HCT116 (cell line): ENCODE data around the gene TENM4. TPM values are rescaled to one million over a fixed set of nuclear protein-coding genes. Genes with fewer than 3 reads are reported as not detected.
"Not testable (repeated sequence)": the region's sequence is repeated elsewhere in the genome, so short reads cannot be mapped to it uniquely, and the experiment has no call there.

Experiments used
- ATAC-seq: fragments of 200-7000 bp; cut with Tn5 transposase; 2 replicates; pipeline ENCODE4 v1.9.1; 2020; ENCODE audit warnings: mild to moderate bottlenecking, moderate library complexity
- BruUV-seq: library from RNA; stranded (reverse); fragments of 400-500 nt; replicated peaks from 2 replicates; lab custom pipeline; 2021; lab: Mats Ljungman, UMichigan
- CTCF ChIA-PET: fragments of 300-600 bp; sonication (Branson Sonifier 250); formaldehyde crosslinking; loops from one replicate; lab custom pipeline; 2021; ENCODE audit warnings: antibody characterized with exemption; lab: Charles Lee
- POLR2A ChIA-PET: fragments of 300-600, 350-600 bp; sonication (Branson Sonifier 250); formaldehyde crosslinking; loops from one replicate; lab custom pipeline; 2021; ENCODE audit warnings: antibody characterized with exemption; lab: Charles Lee
- RAD21 ChIA-PET, 2 experiments: fragments of 300-600 bp; sonication (Branson Sonifier 250); formaldehyde crosslinking; loops; one replicate each; lab custom pipeline; 2023; ENCODE audit warnings: low total read pairs in 2 of 2; ENCODE audit not compliant: uncharacterized antibody in 2 of 2, unreplicated experiment in 2 of 2, low non-redundant PET in 1 of 2; lab: Charles Lee
- DNase-seq: peaks from one replicate; pipeline ENCODE4 v3.0.0-alpha.2; 2010; ENCODE audit warnings: low read depth, low spot score
- H2AFZ ChIP-seq: fragments of 200-600 bp; shearing (Covaris generic), sonication (generic); 2 replicates; pipeline ENCODE4 v1.6.1; 2017; ENCODE audit warnings: low read depth, mixed run types, mixed read lengths, antibody characterized with exemption, low read length; ENCODE audit not compliant: poor library complexity, severe bottlenecking
- H3K27ac ChIP-seq: 2 replicates; pipeline ENCODE4 v1.5.1; 2012; ENCODE audit warnings: low read depth, low read length
- H3K27me3 ChIP-seq: fragments of 200-600 bp; sonication (generic); 2 replicates; pipeline ENCODE4 v1.6.1; 2016; ENCODE audit warnings: mixed run types, low read length, mixed read lengths; ENCODE audit not compliant: insufficient read depth
- H3K36me3 ChIP-seq, 2 experiments: fragments of 200-500 bp in 1 of 2; fragments of 200-600 bp in 1 of 2; sonication (Bioruptor generic) in 1 of 2; sonication (generic) in 1 of 2; 2 replicates each; pipeline versions ENCODE4 v1.5.1 to v1.6.1; 2014 to 2016; ENCODE audit warnings: low read length in 2 of 2, inconsistent platforms in 1 of 2, mixed read lengths in 1 of 2, mixed run types in 1 of 2; ENCODE audit not compliant: insufficient read depth in 2 of 2, control insufficient read depth in 1 of 2
- H3K4me1 ChIP-seq, 2 experiments: fragments of 200-600 bp in 1 of 2; sonication (generic) in 1 of 2; 2 replicates each; pipeline versions ENCODE4 v1.5.1 to v1.6.1; 2012 to 2017; ENCODE audit warnings: low read length in 2 of 2, inconsistent platforms in 1 of 2, mild to moderate bottlenecking in 1 of 2, mixed read lengths in 1 of 2, mixed run types in 1 of 2, moderate library complexity in 1 of 2; ENCODE audit not compliant: insufficient read depth in 2 of 2, control insufficient read depth in 1 of 2
- H3K4me2 ChIP-seq: fragments of 200-600 bp; sonication (generic); 2 replicates; pipeline ENCODE4 v1.6.1; 2017; ENCODE audit warnings: mixed run types, low read length, mixed read lengths
- H3K4me3 ChIP-seq, 2 experiments: fragments of 200-600 bp in 1 of 2; sonication (generic) in 1 of 2; replicated peaks in 1 of 2; 2 replicates each; pipeline ENCODE4 v1.5.1; 2011 to 2016; ENCODE audit warnings: low read length in 2 of 2, control low read depth in 1 of 2, low read depth in 1 of 2, mild to moderate bottlenecking in 1 of 2, mixed read lengths in 1 of 2, mixed run types in 1 of 2
- H3K79me2 ChIP-seq: fragments of 200-600 bp; sonication (generic); 2 replicates; pipeline ENCODE4 v1.6.1; 2017; ENCODE audit warnings: mild to moderate bottlenecking, mixed run types, low read length, moderate library complexity, mixed read lengths; ENCODE audit not compliant: insufficient read depth
- H3K9ac ChIP-seq: fragments of 200-600 bp; sonication (generic); 2 replicates; pipeline ENCODE4 v1.6.1; 2016; ENCODE audit warnings: low read length, mixed read lengths
- H3K9me2 ChIP-seq: fragments of 200-600 bp; sonication (generic), shearing (Covaris generic); 2 replicates; pipeline ENCODE4 v1.6.1; 2017; ENCODE audit warnings: mixed run types, mild to moderate bottlenecking, moderate library complexity; ENCODE audit not compliant: insufficient read depth
- H3K9me3 ChIP-seq, 2 experiments: fragments of 200-500 bp in 1 of 2; fragments of 200-600 bp in 1 of 2; sonication (Bioruptor generic) in 1 of 2; sonication (generic) in 1 of 2; 2 replicates each; pipeline ENCODE4 v1.6.1; 2014 to 2017; ENCODE audit warnings: low read length in 2 of 2, mixed read lengths in 2 of 2, inconsistent platforms in 1 of 2, low read depth in 1 of 2, mild to moderate bottlenecking in 1 of 2, mixed run types in 1 of 2, moderate library complexity in 1 of 2; ENCODE audit not compliant: control insufficient read depth in 1 of 2, insufficient read depth in 1 of 2
- H4K20me1 ChIP-seq: fragments of 200-600 bp; sonication (generic), shearing (Covaris generic); 2 replicates; pipeline ENCODE4 v1.6.1; 2017; ENCODE audit warnings: mixed run types, mild to moderate bottlenecking, moderate library complexity; ENCODE audit not compliant: insufficient read depth
- ATF3 ChIP-seq: IDR thresholded peaks from 2 replicates; pipeline ENCODE4 v1.6.1; 2012
- ZFX ChIP-seq: fragments of 450-650 bp; IDR thresholded peaks from 2 replicates; pipeline ENCODE4 v1.6.1; 2017
- intact Hi-C: fragments of 100-400 bp; cut with micrococcal nuclease; formaldehyde crosslinking; loops from 2 replicates; pipeline ENCODE4 v1.10.0; 2022
- total RNA-seq: library from RNA; stranded (reverse); gene quantifications from one replicate; pipeline ENCODE4 v1.2.1, GENCODE V29; 2021; ENCODE audit not compliant: unreplicated experiment

Gene TENM4
- total RNA-seq, 1 experiment from 2014 or later = 0.05 TPM

DNA sequence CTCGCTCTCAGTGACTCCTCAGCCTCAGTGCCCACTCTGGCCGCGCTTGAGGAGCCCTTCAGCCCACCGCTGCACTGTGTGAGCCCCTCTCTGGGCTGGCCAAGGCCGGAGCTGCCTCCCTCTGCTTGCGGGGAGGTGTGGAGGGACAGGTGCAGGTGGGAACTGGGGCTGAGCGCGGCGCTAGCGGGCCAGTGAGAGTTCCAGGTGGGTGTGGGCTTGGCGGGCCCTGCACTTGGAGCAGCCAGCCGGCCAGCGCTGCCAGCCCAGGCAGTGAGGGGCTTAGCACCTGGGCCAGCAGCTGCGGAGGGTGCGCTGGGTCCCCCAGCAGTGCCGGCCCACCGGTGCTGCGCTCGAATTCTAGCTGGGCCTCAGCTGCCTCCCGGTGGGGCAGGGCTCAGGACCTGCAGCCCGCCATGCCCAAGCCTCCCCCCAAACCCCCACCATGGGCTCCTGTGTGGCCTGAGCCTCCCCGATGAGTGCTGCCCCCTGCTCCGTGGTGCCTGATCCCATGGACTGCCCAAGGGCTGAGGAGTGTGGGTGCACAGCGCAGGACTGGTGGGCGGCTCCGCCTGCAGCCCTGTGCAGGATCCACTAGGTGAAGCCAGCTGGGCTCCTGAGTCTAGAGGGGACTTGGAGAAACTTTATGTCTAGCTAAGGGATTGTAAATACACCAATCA, 802.0 kb downstream of the TENM4 start:
- DNase-seq = no peak
- ATAC-seq = no peak
- H2AFZ ChIP-seq = no peak overlapping the region
- H4K20me1 ChIP-seq = no peaks in the 10 kb centered on the region
- intact Hi-C loops = no loop called here
- ChIA-PET RAD21 (no interaction called here), CTCF (no interaction called here), POLR2A (no interaction called here)
- no peaks in the 10 kb centered on the region for H3K79me2 ChIP-seq
- no peaks in the 10 kb centered on the region for H3K9me2 ChIP-seq
- no peaks in the 10 kb centered on the region for H3K36me3 ChIP-seq
- no peak overlapping the region for H3K4me3 ChIP-seq
- H3K4me1 ChIP-seq = no peaks in the 10 kb centered on the region
- no TSS peak for BruUV-seq
- H3K9me3 ChIP-seq = no peaks in the 10 kb centered on the region
- H3K4me2 ChIP-seq = no peak overlapping the region
- H3K27ac ChIP-seq = no peak overlapping the region
- peaks cover 15% of the 10 kb centered on the region for H3K27me3 ChIP-seq
- TF ChIP-seq ZFX = no peak
- no peak for TF ChIP-seq ATF3
- H3K9ac ChIP-seq = no peak overlapping the region

DNA sequence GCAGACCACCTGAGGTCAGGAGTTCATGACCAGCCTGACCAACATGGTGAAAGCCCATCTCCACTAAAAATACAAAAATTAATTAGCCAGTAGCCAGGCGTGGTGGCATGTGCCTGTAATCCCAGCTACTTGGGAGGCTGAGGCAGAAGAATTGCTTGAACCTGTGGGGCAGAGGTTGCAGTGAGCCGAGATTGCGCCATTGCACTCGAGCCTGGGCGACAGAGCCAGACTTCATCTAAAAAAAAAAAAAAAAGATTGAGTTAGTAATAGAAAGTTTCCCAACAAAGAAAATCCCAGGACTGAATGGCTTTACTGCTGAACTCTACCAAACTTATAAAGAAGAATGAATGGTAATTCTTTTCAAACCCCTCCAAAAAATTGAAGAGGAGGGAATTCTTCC, 803.3 kb downstream of the TENM4 start:
- H4K20me1 ChIP-seq, RAD21 ChIA-PET, BruUV-seq, H3K36me3 ChIP-seq, H3K4me2 ChIP-seq, H3K9me2 ChIP-seq, H3K4me1 ChIP-seq, DNase-seq, H3K79me2 ChIP-seq, CTCF ChIA-PET, H3K27me3 ChIP-seq, H2AFZ ChIP-seq, ATAC-seq, H3K9me3 ChIP-seq, intact Hi-C loops, H3K27ac ChIP-seq, H3K4me3 ChIP-seq, POLR2A ChIA-PET, H3K9ac ChIP-seq: not testable (repeated sequence)
